Keratinocyte (primary cell): ENCODE data around the gene PARD6G.

Source experiments
- EZH2 ChIP-seq: IDR thresholded peaks from one replicate; pipeline ENCODE4 v1.6.1; 2012; ENCODE audit warnings: inconsistent platforms, mild to moderate bottlenecking, low read length, moderate library complexity
- TF ChIP-seq, protein P1 (sequence below), 3 experiments: IDR thresholded peaks in 1 of 3; conservative IDR thresholded peaks in 1 of 3; optimal IDR thresholded peaks in 1 of 3; 2 replicates in 2 of 3; 3 replicates in 1 of 3; pipeline versions ENCODE3 to v1.5.1; 2011; ENCODE audit warnings: low read length in 3 of 3, mild to moderate bottlenecking in 3 of 3, moderate library complexity in 2 of 3, control low read depth in 1 of 3, inconsistent platforms in 1 of 3; ENCODE audit not compliant: insufficient read depth in 2 of 3; ENCODE audit errors: extremely low read depth in 1 of 3

DNA sequence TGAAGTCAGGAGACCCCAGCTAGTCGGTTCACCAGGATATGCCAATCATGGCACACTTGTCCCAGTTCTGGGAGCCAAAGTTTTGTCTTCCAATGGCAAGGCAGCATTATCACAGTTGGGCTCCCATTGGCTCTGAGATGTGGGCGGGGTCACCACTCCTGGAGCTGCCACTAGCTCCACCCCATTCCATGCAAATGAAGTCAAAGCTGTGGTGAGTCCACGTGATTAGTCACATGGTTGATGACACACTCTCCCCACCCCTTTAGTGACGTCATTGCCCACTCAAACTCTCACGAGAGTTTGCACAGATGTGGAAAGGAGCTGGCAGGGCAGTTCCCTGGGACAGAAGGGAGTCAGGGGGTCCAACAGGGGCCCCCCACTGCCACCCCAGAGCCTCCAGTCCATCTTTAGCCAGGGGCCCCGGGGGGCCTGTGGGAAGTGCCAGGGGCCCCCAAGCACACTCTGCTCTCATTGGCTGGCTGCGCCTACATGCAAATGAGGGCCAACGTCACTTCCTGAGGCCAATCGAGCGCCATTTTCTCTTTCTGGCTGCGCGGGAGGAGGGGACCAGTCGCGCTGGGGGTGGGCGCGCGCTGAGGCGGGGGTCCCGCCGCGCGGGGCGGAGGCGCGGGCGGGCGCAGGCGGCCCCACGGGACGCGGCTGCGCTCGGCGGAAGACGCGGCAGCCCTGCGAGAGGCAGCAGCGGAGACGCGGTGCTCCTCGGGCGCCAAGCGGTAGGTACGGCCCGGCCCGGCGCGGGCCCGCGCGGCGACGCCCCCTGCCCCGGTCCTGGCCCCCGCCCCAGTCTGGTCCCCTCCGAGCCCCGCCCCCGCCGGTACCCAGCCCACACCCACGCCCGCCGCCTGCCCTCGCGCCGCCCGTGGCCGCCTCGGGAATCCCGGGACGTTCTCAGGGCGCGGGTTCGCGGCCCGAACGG, 138.3 kb downstream of the PARD6G start, which contains the start of gene ADNP2:
- TF ChIP-seq, protein P1, sequence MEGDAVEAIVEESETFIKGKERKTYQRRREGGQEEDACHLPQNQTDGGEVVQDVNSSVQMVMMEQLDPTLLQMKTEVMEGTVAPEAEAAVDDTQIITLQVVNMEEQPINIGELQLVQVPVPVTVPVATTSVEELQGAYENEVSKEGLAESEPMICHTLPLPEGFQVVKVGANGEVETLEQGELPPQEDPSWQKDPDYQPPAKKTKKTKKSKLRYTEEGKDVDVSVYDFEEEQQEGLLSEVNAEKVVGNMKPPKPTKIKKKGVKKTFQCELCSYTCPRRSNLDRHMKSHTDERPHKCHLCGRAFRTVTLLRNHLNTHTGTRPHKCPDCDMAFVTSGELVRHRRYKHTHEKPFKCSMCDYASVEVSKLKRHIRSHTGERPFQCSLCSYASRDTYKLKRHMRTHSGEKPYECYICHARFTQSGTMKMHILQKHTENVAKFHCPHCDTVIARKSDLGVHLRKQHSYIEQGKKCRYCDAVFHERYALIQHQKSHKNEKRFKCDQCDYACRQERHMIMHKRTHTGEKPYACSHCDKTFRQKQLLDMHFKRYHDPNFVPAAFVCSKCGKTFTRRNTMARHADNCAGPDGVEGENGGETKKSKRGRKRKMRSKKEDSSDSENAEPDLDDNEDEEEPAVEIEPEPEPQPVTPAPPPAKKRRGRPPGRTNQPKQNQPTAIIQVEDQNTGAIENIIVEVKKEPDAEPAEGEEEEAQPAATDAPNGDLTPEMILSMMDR (optimal IDR thresholded peaks at IDR 0.05 in 1 of 3, IDR thresholded peaks at IDR 0.05 in 1 of 3, conservative IDR thresholded peaks at IDR 0.05 in 1 of 3; ENCODE audit: extremely low read depth in 1 of 3, insufficient read depth in 2 of 3, low read length in 3 of 3): no peak
- no peak for TF ChIP-seq EZH2
